NK-92 (cell line): ENCODE data around the gene PDCD1LG2.

ENCODE experiments used
- DNase-seq: peaks from one replicate; lab custom pipeline; 2025; ENCODE audit not compliant: unreplicated experiment; lab: John Stamatoyannopoulos, UW

PDCD1LG2 gene

DNA sequence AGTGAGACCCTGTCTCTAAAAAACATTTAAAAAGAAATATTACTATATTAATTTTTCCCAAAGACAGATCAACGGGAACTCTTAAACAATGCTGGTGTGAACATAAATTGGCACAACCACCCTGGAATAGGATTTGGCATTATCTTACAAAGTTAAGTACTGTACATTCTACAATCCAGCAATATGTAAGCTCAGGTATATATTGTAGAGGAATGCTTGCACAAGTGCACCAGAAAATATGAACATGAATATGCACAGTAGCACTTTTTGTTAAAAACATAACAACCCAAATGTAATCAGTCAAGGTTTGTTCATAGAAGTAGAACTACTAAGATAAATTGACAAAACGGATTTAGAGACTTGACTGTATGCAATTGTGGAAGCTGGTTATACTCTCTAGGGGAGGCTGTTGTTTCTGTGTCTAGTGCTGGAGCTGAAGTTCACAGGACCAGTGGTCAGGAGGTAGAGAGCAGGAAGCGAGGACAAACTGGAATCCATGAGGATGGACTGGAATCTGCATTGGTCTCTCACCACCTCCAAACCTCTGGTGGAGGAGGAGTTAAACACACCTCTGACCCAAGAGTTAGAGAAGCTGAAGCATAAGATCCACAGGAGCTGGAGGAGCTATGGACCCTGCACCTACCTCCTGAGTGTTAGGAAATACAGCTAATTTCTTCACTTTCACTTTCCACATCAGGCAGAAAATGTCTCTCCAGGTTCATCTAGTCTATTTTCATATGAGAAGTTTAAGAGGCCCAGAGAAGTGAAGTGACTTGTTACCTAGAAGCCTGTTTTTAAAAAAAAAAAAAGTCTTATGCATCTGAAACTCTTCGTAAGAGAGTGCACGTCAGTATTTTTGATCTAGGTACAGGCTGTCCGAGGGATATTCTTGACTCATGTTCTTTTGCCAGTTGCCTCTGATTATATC, 98.2 kb downstream of the PDCD1LG2 start:
- no peak for DNase-seq

DNA sequence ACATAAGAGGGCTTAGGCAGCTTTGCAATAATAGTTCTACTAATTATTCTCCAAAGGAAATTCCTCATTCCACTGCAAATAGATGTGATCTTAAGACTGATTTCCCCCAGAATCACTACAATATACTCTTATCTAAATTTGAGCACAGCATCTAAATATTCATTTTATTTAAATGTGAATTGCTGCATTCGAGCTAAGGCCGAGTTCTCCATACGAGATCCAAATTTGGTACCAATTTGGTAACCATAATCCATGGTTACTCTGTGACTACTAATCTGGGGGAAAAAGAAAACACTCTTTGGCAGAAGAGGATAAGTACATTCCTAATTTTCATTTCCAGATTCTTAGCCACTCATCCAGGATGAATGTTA, 98.9 kb downstream of the PDCD1LG2 start:
- DNase-seq = no peak

DNA sequence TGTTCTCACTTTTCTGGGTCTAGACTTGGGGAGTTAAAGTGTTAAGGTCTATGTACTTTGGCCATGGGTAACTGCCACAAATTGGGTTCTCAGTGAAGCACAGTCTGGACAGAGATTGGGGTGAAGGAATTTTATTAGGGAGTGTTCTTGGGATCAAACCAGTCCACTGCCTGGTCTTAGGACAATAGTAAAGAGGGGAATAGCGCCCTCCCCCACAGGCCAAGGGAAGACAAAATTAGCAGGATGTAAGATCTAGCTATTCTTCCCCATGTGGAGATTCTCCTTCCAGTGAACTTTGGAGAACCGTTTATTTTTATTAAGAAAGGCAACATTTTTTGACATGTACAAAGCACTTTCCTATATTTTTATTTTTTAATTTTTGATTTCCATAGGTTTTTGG, 100.2 kb downstream of the PDCD1LG2 start:
- DNase-seq = no peak

DNA sequence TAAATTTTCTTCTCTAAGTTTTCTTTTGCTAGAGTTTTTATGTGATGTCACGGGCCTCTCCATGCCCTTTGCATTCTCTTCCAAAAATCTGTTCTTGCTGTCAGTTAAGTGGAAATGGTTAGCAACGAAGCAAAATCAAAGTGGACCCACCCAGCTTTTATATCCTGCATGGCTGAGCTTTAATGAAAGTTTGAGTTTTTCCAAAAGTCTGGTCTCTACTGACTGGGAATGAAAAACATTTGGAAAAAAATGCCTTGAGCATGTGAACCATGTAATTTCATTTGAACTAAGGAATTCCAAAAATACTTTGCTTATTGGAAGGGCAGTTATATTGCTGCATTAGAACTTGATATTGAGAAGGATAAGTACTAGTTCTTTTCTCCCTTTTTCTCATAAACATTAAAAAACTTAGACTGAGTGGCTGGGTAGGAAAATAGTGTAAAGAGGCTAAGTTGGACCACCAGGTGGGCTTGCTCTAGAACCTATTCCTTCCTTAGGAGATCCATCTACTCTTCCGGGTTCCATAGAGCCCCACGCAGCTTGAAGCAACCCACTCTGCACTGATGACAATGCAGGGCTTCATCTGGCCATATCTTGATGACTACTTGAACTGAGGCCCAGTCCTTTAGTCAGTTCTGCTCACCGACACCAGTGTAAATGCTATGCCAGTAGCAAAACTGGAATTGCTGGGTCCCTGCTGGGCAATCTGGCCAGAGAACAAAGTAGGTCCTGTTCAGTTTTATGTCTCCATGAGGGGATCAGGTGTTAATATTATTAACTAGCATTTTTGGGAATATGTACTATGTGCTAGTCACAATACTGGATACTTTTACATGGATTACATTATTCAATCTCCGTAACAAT, 101.2 kb downstream of the PDCD1LG2 start:
- DNase-seq = no peak

DNA sequence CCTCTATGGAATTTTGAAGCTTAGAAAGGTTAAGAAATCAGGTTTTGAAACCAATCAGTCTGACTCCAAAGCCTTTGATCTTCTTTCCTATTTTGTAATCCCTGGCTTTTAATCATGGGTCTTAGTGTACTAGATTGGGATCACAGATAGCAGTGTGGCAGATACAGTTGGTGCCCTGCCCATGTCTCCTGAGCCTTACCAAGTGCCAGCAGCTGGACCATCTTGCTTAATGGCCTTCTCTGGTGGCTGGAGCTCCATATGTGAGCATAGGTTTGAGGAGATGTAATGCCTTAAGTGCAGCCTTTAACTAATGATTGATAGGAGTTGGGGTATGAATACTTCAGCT, 101.8 kb downstream of the PDCD1LG2 start:
- DNase-seq = no peak

DNA sequence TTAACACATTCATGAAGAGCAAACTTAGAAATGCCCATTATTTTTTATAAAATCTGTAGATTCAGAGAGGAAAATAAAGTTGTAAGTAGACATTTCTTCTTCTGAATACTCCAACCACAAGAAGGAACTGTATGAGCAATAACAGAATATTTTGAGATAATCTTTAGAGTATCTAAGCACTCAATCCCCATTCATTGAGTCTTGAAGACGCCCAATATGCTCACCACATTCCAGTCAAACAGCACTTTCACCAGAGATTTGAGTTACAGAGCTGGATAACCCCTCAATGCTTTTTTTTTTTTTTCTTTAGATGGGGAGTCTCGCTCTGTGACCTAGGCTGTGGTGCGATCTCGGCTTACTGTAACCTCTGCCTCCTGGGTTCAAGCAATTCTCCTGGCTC, 103.9 kb downstream of the PDCD1LG2 start:
- no peak for DNase-seq

DNA sequence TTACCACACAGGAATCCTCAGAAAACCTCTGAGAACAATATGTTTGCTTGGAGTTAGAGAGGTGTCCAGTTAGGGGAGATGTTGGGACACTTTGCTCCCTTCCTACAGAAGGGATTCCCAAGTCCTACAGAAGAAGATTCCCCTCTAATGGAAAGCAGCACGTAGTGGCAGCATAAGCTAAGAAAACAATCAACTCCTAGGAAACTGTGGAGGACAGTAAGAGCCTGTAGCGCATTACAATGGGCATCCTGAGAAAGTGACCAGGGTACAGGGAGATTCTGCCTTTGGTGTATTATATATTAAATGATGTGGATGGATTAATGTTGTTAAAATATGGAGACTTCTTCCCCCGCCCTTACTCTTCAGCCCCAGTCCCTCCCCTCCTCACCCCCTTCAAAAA, 104.7 kb downstream of the PDCD1LG2 start:
- no peak for DNase-seq

DNA sequence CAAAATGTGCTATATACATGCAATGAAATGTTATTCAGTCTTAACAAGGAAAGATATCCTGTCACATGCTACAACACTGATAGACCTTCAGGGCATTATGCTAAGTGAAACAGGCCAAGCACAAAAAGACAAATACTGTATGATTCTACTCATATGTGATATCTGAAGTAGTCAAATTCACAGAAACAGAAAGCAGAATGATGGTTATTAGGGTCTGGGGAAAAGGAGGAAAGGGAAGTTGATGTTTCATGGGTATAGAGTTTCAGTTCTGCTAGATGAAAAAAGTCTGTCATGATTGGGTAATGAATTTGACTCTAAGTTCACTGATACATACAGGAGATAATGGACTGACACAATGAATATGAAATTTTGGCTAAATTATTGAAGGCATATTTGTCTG, 107.4 kb downstream of the PDCD1LG2 start:
- no peak for DNase-seq

DNA sequence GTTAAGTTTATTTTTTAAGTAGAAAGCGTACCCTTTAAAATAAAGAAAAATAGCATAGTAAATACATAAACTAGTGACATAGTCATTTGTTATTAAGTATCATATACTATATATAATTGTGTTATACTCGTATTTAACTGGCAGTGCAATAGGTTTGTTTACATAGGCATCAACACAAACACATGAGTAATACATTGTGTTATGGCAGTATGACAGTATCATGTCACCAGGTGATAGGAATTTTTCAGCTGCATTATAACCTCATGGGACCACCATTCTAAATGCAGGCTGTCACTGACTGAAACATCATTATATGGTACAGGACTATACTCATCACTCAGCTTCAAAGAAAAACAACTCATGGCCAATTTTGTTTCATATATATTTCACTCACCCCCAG, 110.2 kb downstream of the PDCD1LG2 start:
- no peak for DNase-seq
